H9 (cell line): Measurements from ENCODE around the gene TRAF2. TPM values are rescaled to one million over a fixed set of nuclear protein-coding genes. Genes with fewer than 3 reads are reported as not detected.
"Not testable (repeated sequence)": the region's sequence is repeated elsewhere in the genome, so short reads cannot be mapped to it uniquely, and the experiment has no call there.

Experiments
- DNase-seq: peaks from one replicate; pipeline ENCODE4 v3.0.0-alpha.2; 2017
- H2AFZ ChIP-seq: one replicate; pipeline ENCODE4 v1.6.1; 2013; ENCODE audit warnings: mild to moderate bottlenecking, low read length, control low read depth, moderate library complexity
- H2AK5ac ChIP-seq: 2 replicates; pipeline ENCODE4 v1.6.1; 2013; ENCODE audit warnings: low read length, control low read depth, mixed read lengths; ENCODE audit not compliant: insufficient read length
- H2BK120ac ChIP-seq: one replicate; pipeline ENCODE4 v1.6.1; 2013; ENCODE audit warnings: low read depth, mild to moderate bottlenecking, low read length, control low read depth, inconsistent platforms; ENCODE audit not compliant: poor library complexity, severe bottlenecking
- H2BK12ac ChIP-seq: 2 replicates; pipeline ENCODE4 v1.6.1; 2013; ENCODE audit warnings: low read length, control low read depth, mixed read lengths, low read depth; ENCODE audit not compliant: insufficient read length
- H2BK15ac ChIP-seq: 2 replicates; pipeline ENCODE4 v1.6.1; 2013; ENCODE audit warnings: low read depth, low read length, control low read depth
- H2BK20ac ChIP-seq: one replicate; pipeline ENCODE4 v1.6.1; 2013; ENCODE audit warnings: low read depth, mild to moderate bottlenecking, low read length, control low read depth, inconsistent platforms; ENCODE audit not compliant: poor library complexity, severe bottlenecking
- H2BK5ac ChIP-seq: 2 replicates; pipeline ENCODE4 v1.6.1; 2013; ENCODE audit warnings: low read length, control low read depth, mixed read lengths; ENCODE audit not compliant: insufficient read length
- H3K14ac ChIP-seq: 2 replicates; pipeline ENCODE4 v1.6.1; 2013; ENCODE audit warnings: low read length, control low read depth; ENCODE audit not compliant: insufficient read depth
- H3K18ac ChIP-seq: 2 replicates; pipeline ENCODE4 v1.6.1; 2013; ENCODE audit warnings: low read depth, mild to moderate bottlenecking, mixed read lengths, low read length, control low read depth; ENCODE audit not compliant: insufficient read length
- H3K23ac ChIP-seq: 2 replicates; pipeline ENCODE4 v1.6.1; 2013; ENCODE audit warnings: low read length, control low read depth, mixed read lengths, low read depth; ENCODE audit not compliant: insufficient read length
- H3K23me2 ChIP-seq: 2 replicates; pipeline ENCODE4 v1.6.1; 2013; ENCODE audit warnings: low read depth, mild to moderate bottlenecking, mixed read lengths, low read length, control low read depth; ENCODE audit not compliant: insufficient read length, poor library complexity, severe bottlenecking
- H3K27ac ChIP-seq: 2 replicates; pipeline ENCODE4 v1.5.1; 2013; ENCODE audit warnings: low read length, control low read depth, mixed read lengths, low read depth; ENCODE audit not compliant: insufficient read length
- H3K27me3 ChIP-seq: 2 replicates; pipeline ENCODE4 v1.6.1; 2013; ENCODE audit warnings: low read length, control low read depth, inconsistent platforms; ENCODE audit not compliant: insufficient read depth
- H3K4ac ChIP-seq: 2 replicates; pipeline ENCODE4 v1.6.1; 2013; ENCODE audit warnings: low read depth, mild to moderate bottlenecking, control low read depth, inconsistent platforms, low read length, moderate library complexity
- H3K4me1 ChIP-seq: 2 replicates; pipeline ENCODE4 v1.6.1; 2013; ENCODE audit warnings: low read length, control low read depth, inconsistent platforms; ENCODE audit not compliant: insufficient read depth
- H3K4me2 ChIP-seq: 2 replicates; pipeline ENCODE4 v1.6.1; 2013; ENCODE audit warnings: low read length, control low read depth, mixed read lengths; ENCODE audit not compliant: insufficient read length, insufficient read depth
- H3K56ac ChIP-seq: 2 replicates; pipeline ENCODE4 v1.6.1; 2013; ENCODE audit warnings: low read depth, mild to moderate bottlenecking, mixed read lengths, low read length, control low read depth; ENCODE audit not compliant: insufficient read length
- H3K79me1 ChIP-seq: 2 replicates; pipeline ENCODE4 v1.6.1; 2013; ENCODE audit warnings: low read depth, mild to moderate bottlenecking, moderate library complexity, low read length, control low read depth, inconsistent platforms; ENCODE audit not compliant: insufficient read depth, poor library complexity, severe bottlenecking
- H3K79me2 ChIP-seq: 2 replicates; pipeline ENCODE4 v1.6.1; 2013; ENCODE audit warnings: low read length, control low read depth, inconsistent platforms; ENCODE audit not compliant: insufficient read depth
- H3K9ac ChIP-seq: 2 replicates; pipeline ENCODE4 v1.6.1; 2013; ENCODE audit warnings: low read length, control low read depth, mixed read lengths; ENCODE audit not compliant: insufficient read length; ENCODE audit errors: extremely low read depth
- H3K9me3 ChIP-seq: one replicate; pipeline ENCODE4 v1.6.1; 2013; ENCODE audit warnings: low read depth, low read length, inconsistent platforms; ENCODE audit not compliant: control insufficient read depth
- H3T11ph ChIP-seq: one replicate; pipeline ENCODE4 v1.6.1; 2013; ENCODE audit warnings: mild to moderate bottlenecking, low read length, control low read depth, inconsistent platforms
- H4K20me1 ChIP-seq: one replicate; pipeline ENCODE4 v1.6.1; 2013; ENCODE audit not compliant: control insufficient read depth, insufficient read length, insufficient read depth
- H4K5ac ChIP-seq: 2 replicates; pipeline ENCODE4 v1.6.1; 2013; ENCODE audit warnings: low read depth, mild to moderate bottlenecking, mixed read lengths, low read length, control low read depth; ENCODE audit not compliant: insufficient read length
- H4K8ac ChIP-seq: replicated peaks from 2 replicates; pipeline ENCODE4 v1.6.1; 2013; ENCODE audit warnings: low read length, control low read depth, mixed read lengths, low read depth; ENCODE audit not compliant: insufficient read length
- H4K91ac ChIP-seq: 2 replicates; pipeline ENCODE4 v1.6.1; 2013; ENCODE audit warnings: low read depth, mild to moderate bottlenecking, moderate library complexity, mixed read lengths, low read length, control low read depth; ENCODE audit not compliant: insufficient read length
- H3K27ac Mint-ChIP-seq, 3 experiments: 2 replicates in 2 of 3; 3 replicates in 1 of 3; pipeline ENCODE4 v1.8.0; 2020 to 2021; ENCODE audit warnings: mixed read lengths in 3 of 3, mild to moderate bottlenecking in 1 of 3, moderate library complexity in 1 of 3
- H3K27me3 Mint-ChIP-seq: 2 replicates; pipeline ENCODE4 v1.8.0; 2021; ENCODE audit warnings: low read depth, mild to moderate bottlenecking, moderate library complexity, mixed read lengths
- H3K36me3 Mint-ChIP-seq, 3 experiments: 2 replicates in 2 of 3; 3 replicates in 1 of 3; pipeline ENCODE4 v1.8.0; 2020 to 2021; ENCODE audit warnings: low read depth in 3 of 3, mixed read lengths in 3 of 3; ENCODE audit not compliant: insufficient read depth in 1 of 3
- H3K4me1 Mint-ChIP-seq, 2 experiments: 2 replicates each; pipeline ENCODE4 v1.8.0; 2020; ENCODE audit warnings: mixed read lengths in 2 of 2
- H3K4me3 Mint-ChIP-seq, 2 experiments: 2 replicates in 1 of 2; 3 replicates in 1 of 2; pipeline ENCODE4 v1.8.0; 2020 to 2021; ENCODE audit warnings: mild to moderate bottlenecking in 2 of 2, mixed read lengths in 2 of 2, moderate library complexity in 1 of 2
- H3K9me3 Mint-ChIP-seq, 2 experiments: 2 replicates in 1 of 2; 3 replicates in 1 of 2; pipeline ENCODE4 v1.8.0; 2020; ENCODE audit warnings: mild to moderate bottlenecking in 2 of 2, mixed read lengths in 2 of 2, moderate library complexity in 1 of 2
- CTCF ChIP-seq: fragments of 200-600 bp; sonication (generic); conservative IDR thresholded peaks from 3 replicates; pipeline ENCODE4 v1.8.0; 2021; ENCODE audit warnings: antibody characterized with exemption, mild to moderate bottlenecking
- WGBS: extraction: QIAGEN DNeasy Blood & Tissue Kit; methylation state at CpG from one replicate; pipeline ENCODE4 v1.1.7; 2013; ENCODE audit warnings: missing lambda C conversion rate, low lambda C conversion rate, mixed read lengths; ENCODE audit not compliant: insufficient read length; ENCODE audit errors: extremely low coverage; 5-methylcytosine and 5-hydroxymethylcytosine counted together
- total RNA-seq: library from RNA; stranded (reverse); gene quantifications from 2 replicates; pipeline ENCODE4 v1.2.1, GENCODE V29; 2021

TRAF2 gene
- total RNA-seq, 1 experiment from 2014 or later = 48.8 TPM

GRCh38 chr9:136837146-136837855 is 49.0 kb upstream of the TRAF2 start:
- Histone ChIP-seq H3K23me2 (no peaks in the 10 kb centered on the region), H4K5ac (no peak overlapping the region), H3K4me1 (peaks cover 2% of the 10 kb centered on the region; the same call in 1 of the 2 replicates), H3K14ac (no peak overlapping the region), H2BK5ac (no peak overlapping the region), H4K20me1 (no peaks in the 10 kb centered on the region), H3K23ac (no peak overlapping the region), H3K27ac (no peak overlapping the region), H4K91ac (no peak overlapping the region), H3K79me2 (no peaks in the 10 kb centered on the region), H2BK12ac (no peak overlapping the region), H2BK120ac (no peak overlapping the region), H3K4me2 (no peak overlapping the region), H3K56ac (no peak overlapping the region), H3K4ac (no peak overlapping the region), H3K9me3 (no peaks in the 10 kb centered on the region), H4K8ac (no peak overlapping the region), H2BK15ac (no peak overlapping the region), H3K18ac (no peak overlapping the region), H2AK5ac (no peak overlapping the region), H2BK20ac (no peak overlapping the region), H3K9ac (no peak overlapping the region), H3K27me3 (no peaks in the 10 kb centered on the region), H3T11ph (no peak overlapping the region), H3K79me1 (no peaks in the 10 kb centered on the region), H2AFZ (no peak overlapping the region)
- Mint-ChIP-seq H3K27me3 (peaks cover 7% of the 10 kb centered on the region; the same call in 1 of the 2 replicates), H3K4me3 (no peak overlapping the region), H3K36me3 (peaks cover 4 to 26% (median 23%) of the 10 kb centered on the region in 3 experiments), H3K9me3 (no peaks in the 10 kb centered on the region), H3K4me1 (peaks cover 16 to 22% of the 10 kb centered on the region in 2 experiments), H3K27ac (no peak overlapping the region)
- no CpG with 5 or more reads among the region's 27 CpGs for WGBS
- TF ChIP-seq CTCF = no peak
- no peak for DNase-seq

- H3T11ph ChIP-seq, H2BK20ac ChIP-seq, H3K27ac Mint-ChIP-seq, H3K23ac ChIP-seq, H2BK120ac ChIP-seq, H3K4ac ChIP-seq, H4K8ac ChIP-seq, H3K27me3 ChIP-seq, H4K20me1 ChIP-seq, H3K4me2 ChIP-seq, H3K9me3 Mint-ChIP-seq, H3K14ac ChIP-seq, H2BK15ac ChIP-seq, H2BK5ac ChIP-seq, H3K23me2 ChIP-seq, DNase-seq, H4K91ac ChIP-seq, H3K27ac ChIP-seq, H3K79me1 ChIP-seq, H3K9me3 ChIP-seq, H2AK5ac ChIP-seq, H2BK12ac ChIP-seq, H3K27me3 Mint-ChIP-seq, H3K9ac ChIP-seq, H3K4me1 ChIP-seq, H2AFZ ChIP-seq, H3K79me2 ChIP-seq, H3K56ac ChIP-seq, H3K18ac ChIP-seq, H3K4me3 Mint-ChIP-seq, H4K5ac ChIP-seq: not testable (repeated sequence)
- no CpG with 5 or more reads among the region's 15 CpGs for WGBS
- Mint-ChIP-seq H3K36me3 (peaks cover 0 to 22% (median 19%) of the 10 kb centered on the region in 3 experiments; a peak in 5 of 7 replicates), H3K4me1 (peaks cover 16 to 24% of the 10 kb centered on the region in 2 experiments)
Observed at GRCh38 chr9:136837856-136838277, 48.4 kb upstream of the TRAF2 start.
